ENCODE data around the gene BCL6. TPM values are rescaled to one million over a fixed set of nuclear protein-coding genes. Genes with fewer than 3 reads are reported as not detected.
A peak's percentile ranks its signal among the peaks of the same experiment; 100 is the strongest.
"Not testable (repeated sequence)": the region's sequence is repeated elsewhere in the genome, so short reads cannot be mapped to it uniquely, and the experiment has no call there.

Gene BCL6
- total RNA-seq, 2 donors from 2014 or later, result 25.8 to 29.7 TPM

DNA sequence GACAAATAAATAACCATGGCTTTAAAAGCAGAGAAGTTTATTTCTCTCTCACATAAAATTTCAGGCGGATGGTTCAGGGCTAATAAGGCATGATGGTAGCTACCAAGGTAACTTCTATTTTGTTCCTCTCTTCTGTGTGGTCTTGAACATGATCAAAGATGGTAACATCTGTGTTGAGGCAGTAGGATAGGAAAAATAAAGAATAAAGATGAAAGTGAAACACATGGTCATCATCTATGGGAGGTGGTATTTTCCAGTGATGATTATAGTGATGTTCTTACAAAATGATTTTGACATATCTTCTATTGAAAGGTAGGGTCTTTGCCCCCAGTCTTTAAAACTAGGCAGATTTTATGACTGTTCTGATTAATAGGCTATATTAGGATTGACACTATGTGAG lies 60.8 kb downstream of the BCL6 start:
- Mint-ChIP-seq H3K4me1 (peaks cover 2% of the 10 kb centered on the region), H3K27ac (no peak overlapping the region), H3K36me3 (ENCODE audit: low read depth) (peaks cover 2% of the 10 kb centered on the region), H3K27me3 (peaks cover 50% of the 10 kb centered on the region), H3K4me3 (no peak overlapping the region)
- DNase-seq, result no peak
- no peaks in the 10 kb centered on the region for H3K9me3 ChIP-seq (ENCODE audit: control insufficient read depth, low read length, poor library complexity, severe bottlenecking)
- no peak for ATAC-seq

DNA sequence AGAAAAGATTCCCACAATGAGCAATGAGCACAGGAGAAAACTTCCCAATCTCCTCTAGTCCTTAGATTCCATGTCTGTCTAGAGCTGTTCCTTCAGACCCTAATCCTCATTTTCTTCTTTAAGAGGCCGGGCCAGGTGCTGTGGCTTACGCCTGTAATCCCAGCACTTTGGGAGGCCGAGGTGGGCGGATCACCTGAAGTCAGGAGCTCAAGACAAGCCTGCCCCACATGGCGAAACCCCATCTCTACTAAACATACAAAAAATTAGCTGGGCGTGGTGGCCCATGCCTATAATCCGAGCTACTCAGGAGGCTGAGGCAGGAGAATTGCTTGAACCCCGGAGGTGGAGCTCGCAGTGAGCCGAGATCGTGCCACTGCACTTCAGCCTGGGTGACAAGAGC lies 63.5 kb downstream of the BCL6 start:
- peaks cover 55% of the 10 kb centered on the region for H3K27me3 Mint-ChIP-seq
- DNase-seq; H3K27ac Mint-ChIP-seq; H3K4me1 Mint-ChIP-seq; H3K9me3 ChIP-seq (ENCODE audit: control insufficient read depth, low read length, poor library complexity, severe bottlenecking); ATAC-seq; H3K36me3 Mint-ChIP-seq (ENCODE audit: low read depth); H3K4me3 Mint-ChIP-seq: not testable (repeated sequence)

DNA sequence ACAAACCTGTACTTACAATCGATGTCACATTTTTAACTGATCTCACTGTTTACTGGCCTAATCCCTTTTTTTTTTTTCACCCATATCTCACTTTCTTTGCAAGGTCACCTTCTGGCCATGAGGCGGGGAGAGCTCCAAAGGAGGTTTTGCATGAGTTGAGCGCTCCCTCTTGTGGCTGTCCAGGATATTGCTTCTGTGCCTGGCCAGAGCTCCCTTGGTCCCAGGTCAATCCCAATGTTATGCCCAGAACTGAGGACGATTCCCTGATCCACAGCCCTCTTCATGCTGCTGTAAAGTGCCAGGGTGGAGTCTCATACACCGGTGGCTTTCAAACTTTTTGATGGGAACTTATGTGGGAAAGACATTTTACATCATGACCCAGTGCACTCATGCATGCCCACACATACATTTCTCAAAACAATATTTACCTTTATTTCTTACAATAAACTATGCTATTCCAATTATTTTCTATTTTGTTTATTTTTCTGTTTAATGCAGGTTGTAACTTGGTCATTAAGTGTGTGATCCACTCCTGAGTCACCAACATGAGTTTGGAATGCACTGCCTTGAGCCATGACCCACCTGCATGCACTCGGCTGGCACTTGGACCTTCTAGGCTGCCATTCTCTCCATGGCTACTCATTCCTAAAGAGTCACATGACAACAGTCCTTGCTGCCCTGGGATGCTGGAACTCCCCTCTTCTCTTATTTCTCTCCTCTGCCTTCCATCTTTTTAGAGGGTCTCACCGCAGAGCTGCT lies 65.5 kb downstream of the BCL6 start:
- peaks cover 5% of the 10 kb centered on the region for H3K4me1 Mint-ChIP-seq
- H3K27ac Mint-ChIP-seq, result peak overlapping the region; percentile 4
- H3K4me3 Mint-ChIP-seq, result no peak overlapping the region
- peaks cover 2% of the 10 kb centered on the region for H3K36me3 Mint-ChIP-seq (ENCODE audit: low read depth)
- DNase-seq, result peak; percentile 28 to 62 (median 36)
- no peaks in the 10 kb centered on the region for H3K9me3 ChIP-seq (ENCODE audit: control insufficient read depth, low read length, poor library complexity, severe bottlenecking)
- peak; percentile 69 for ATAC-seq
- peaks cover 74% of the 10 kb centered on the region for H3K27me3 Mint-ChIP-seq

DNA sequence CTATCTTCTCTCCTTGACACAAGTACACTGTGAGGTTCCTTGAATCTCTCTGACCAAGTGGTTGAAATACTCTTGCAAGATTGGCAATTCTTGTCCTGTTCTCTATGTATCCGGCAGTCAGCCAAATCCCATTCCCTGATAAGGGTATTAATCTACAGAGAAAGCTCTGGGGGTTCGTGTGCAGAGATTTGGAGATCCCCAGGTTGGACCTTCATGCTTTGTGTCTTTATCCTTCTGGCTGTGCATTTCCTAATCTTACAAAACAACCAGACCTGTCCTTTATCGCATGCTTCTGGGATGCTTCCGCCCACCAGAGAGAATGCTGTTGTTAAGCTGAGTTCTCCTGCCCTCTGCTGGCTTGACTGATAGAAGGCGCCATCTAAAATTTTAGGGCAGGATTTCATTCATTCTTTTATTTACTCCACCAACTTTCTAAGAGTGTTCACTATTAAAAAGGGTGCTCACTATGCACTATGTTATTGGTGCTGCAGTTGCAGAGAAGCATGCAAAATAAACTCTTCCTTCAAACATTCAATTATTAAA lies 66.5 kb downstream of the BCL6 start:
- DNase-seq (no peak), ATAC-seq (no peak)
- H3K36me3 Mint-ChIP-seq (ENCODE audit: low read depth), result peaks cover 4% of the 10 kb centered on the region
- H3K27ac Mint-ChIP-seq, result no peak overlapping the region
- H3K4me3 Mint-ChIP-seq, result no peak overlapping the region
- peaks cover 5% of the 10 kb centered on the region for H3K4me1 Mint-ChIP-seq
- peaks cover 84% of the 10 kb centered on the region for H3K27me3 Mint-ChIP-seq
- no peaks in the 10 kb centered on the region for H3K9me3 ChIP-seq (ENCODE audit: control insufficient read depth, low read length, poor library complexity, severe bottlenecking)

DNA sequence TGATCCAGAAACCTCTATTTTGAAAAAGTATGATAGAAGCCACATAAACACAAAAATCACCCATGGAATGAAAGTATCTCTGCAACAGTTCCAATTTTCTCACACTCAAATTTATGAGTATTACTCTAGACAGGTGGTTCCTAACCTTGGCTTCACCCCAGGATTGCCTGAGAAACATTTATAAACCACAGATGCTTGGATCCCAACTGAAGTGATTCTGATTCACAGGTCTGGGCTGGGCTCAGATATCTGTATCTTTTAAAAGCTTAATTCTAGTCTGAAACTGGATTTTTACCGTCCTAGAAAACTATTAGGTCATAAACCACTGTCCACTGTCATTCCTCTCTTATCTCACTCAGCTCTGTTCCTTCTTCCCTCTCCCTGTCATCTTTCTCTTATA lies 67.7 kb downstream of the BCL6 start:
- peaks cover 5% of the 10 kb centered on the region for H3K4me1 Mint-ChIP-seq
- ATAC-seq (no peak), DNase-seq (no peak)
- H3K4me3 Mint-ChIP-seq, result no peak overlapping the region
- H3K9me3 ChIP-seq (ENCODE audit: control insufficient read depth, low read length, poor library complexity, severe bottlenecking), result no peaks in the 10 kb centered on the region
- H3K36me3 Mint-ChIP-seq (ENCODE audit: low read depth), result peaks cover 4% of the 10 kb centered on the region
- H3K27me3 Mint-ChIP-seq, result peaks cover 83% of the 10 kb centered on the region
- H3K27ac Mint-ChIP-seq, result no peak overlapping the region

DNA sequence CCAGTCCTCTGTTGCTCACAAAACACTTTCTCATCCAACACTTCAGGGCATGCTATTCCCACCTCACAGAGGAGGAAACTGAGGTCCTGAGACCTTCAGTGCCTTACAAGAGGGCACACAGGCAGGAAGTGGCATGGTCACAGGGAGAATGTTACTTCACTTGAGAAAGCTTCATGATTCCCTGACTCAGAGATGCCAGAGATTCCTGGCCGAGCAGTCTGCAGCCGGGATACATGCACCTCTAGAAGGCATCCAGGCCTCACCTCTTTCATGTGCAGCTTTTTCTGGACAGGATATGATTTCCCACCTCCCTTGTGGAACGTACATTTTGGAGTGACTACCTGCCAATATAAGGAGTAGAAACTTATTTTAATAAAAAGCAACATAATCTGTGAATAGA lies 72.3 kb downstream of the BCL6 start:
- Mint-ChIP-seq H3K4me3 (no peak overlapping the region), H3K36me3 (ENCODE audit: low read depth) (peaks cover 8% of the 10 kb centered on the region), H3K4me1 (peaks cover 3% of the 10 kb centered on the region), H3K27ac (no peak overlapping the region), H3K27me3 (peaks cover 82% of the 10 kb centered on the region)
- DNase-seq, result no peak
- H3K9me3 ChIP-seq (ENCODE audit: control insufficient read depth, low read length, poor library complexity, severe bottlenecking), result no peaks in the 10 kb centered on the region
- ATAC-seq, result no peak

Other genes starting within 250 kb of the BCL6 start
- not detected for gene SST, start 75.1 kb downstream of the BCL6 start, total RNA-seq
- not detected for gene RTP2, start 42.9 kb downstream of the BCL6 start, total RNA-seq